Lung (tissue), 12 donors: ENCODE measurements around the gene TRABD2B. TPM values are rescaled to one million over a fixed set of nuclear protein-coding genes. Genes with fewer than 3 reads are reported as not detected.

Source experiments
- ATAC-seq: fragments of 200-7000 bp; cut with Tn5 transposase; one replicate; pipeline ENCODE4 v1.9.1; 2020; ENCODE audit warnings: moderate number of reproducible peaks; ENCODE audit not compliant: insufficient read depth, low FRiP score
- DNase-seq, 3 donors: peaks; one replicate each; pipeline ENCODE4 v3.0.0-alpha.2; 2013 to 2017
- H3K27ac ChIP-seq, 2 donors: one replicate each; pipeline ENCODE4 v1.5.1; 2013; ENCODE audit warnings: mild to moderate bottlenecking in 2 of 2, moderate library complexity in 2 of 2, control low read depth in 1 of 2, inconsistent platforms in 1 of 2, low read depth in 1 of 2, low read length in 1 of 2
- H3K27me3 ChIP-seq, 3 donors: one replicate each; pipeline ENCODE4 v1.5.1; 2013; ENCODE audit warnings: low read length in 2 of 3; ENCODE audit not compliant: control insufficient read depth in 3 of 3, insufficient read depth in 3 of 3
- H3K36me3 ChIP-seq, 4 donors: one replicate each; pipeline ENCODE4 v1.5.1; 2013; ENCODE audit warnings: low read length in 4 of 4, mild to moderate bottlenecking in 1 of 4, moderate library complexity in 1 of 4; ENCODE audit not compliant: control insufficient read depth in 4 of 4, insufficient read depth in 4 of 4
- H3K4me1 ChIP-seq, 5 donors: one replicate each; pipeline ENCODE4 v1.5.1; 2013; ENCODE audit warnings: low read length in 5 of 5, mild to moderate bottlenecking in 2 of 5, moderate library complexity in 1 of 5; ENCODE audit not compliant: control insufficient read depth in 5 of 5, insufficient read depth in 5 of 5
- H3K4me3 ChIP-seq: one replicate; pipeline ENCODE4 v1.5.1; 2013; ENCODE audit warnings: mild to moderate bottlenecking, control low read depth, moderate library complexity
- H3K9ac ChIP-seq, 2 donors: one replicate each; pipeline ENCODE4 v1.5.1; 2013; ENCODE audit warnings: low read length in 2 of 2, control low read depth in 1 of 2; ENCODE audit not compliant: insufficient read depth in 1 of 2
- H3K9me3 ChIP-seq, 4 donors: one replicate each; pipeline ENCODE4 v1.5.1; 2013; ENCODE audit warnings: low read length in 3 of 4, mild to moderate bottlenecking in 1 of 4, moderate library complexity in 1 of 4; ENCODE audit not compliant: control insufficient read depth in 4 of 4, insufficient read depth in 3 of 4
- CTCF ChIP-seq: IDR thresholded peaks from 2 replicates; pipeline ENCODE4 v1.5.1; 2012; ENCODE audit warnings: mild to moderate bottlenecking; ENCODE audit errors: control extremely low read depth, extremely low read depth
- WGBS, 2 donors: extraction: QIAGEN DNeasy Blood & Tissue Kit; methylation state at CpG; one replicate each; pipeline ENCODE4 v1.1.7; 2013; 5-methylcytosine and 5-hydroxymethylcytosine counted together
- polyA plus RNA-seq, 2 donors: library from polyadenylated mRNA; stranded (reverse); fragments of 200-250 nt; gene quantifications; one replicate each; pipeline ENCODE4 v1.2.1, GENCODE V29; 2013
- total RNA-seq, 2 donors: library from RNA; depleted of rRNA in 1 of 2; stranded (reverse); fragments of >200 nt in 1 of 2; gene quantifications; one replicate each; pipeline ENCODE4 v1.2.1, GENCODE V29; 2014 to 2021
- donor health status: control.
- donor health status: control.
- donor health status: Bipolar disorder and iron deficiency.
- donor health status: healthy.
- donor health status: DM: yes; HTN: yes; CAD: no.

TRABD2B gene
- total and polyA plus RNA-seq, 4 donors = 0.37 to 1.9 (median 0.64) TPM

GRCh38 chr1:47993881-47994625 is 3.1 kb downstream of the TRABD2B start:
- Histone ChIP-seq H3K4me1 (peaks cover 0 to 14% (median 4%) of the 10 kb centered on the region in 5 donors), H3K9ac (no peak overlapping the region), H3K9me3 (no peaks in the 10 kb centered on the region), H3K27me3 (peaks cover 0 to 20% (median 0%) of the 10 kb centered on the region in 3 donors), H3K27ac (no peak overlapping the region), H3K36me3 (peaks cover 0 to 2% (median 0%) of the 10 kb centered on the region in 4 donors), H3K4me3 (no peak overlapping the region)
- ATAC-seq (no peak), DNase-seq (no peak)
- TF ChIP-seq CTCF = no peak
- 89 to 92% methylated on average over 34 of the region's 34 CpGs for WGBS, 2 donors

- DNase-seq (no peak), ATAC-seq (no peak)
- Histone ChIP-seq H3K4me3 (no peak overlapping the region), H3K27ac (no peak overlapping the region), H3K4me1 (peaks cover 0 to 14% (median 4%) of the 10 kb centered on the region in 5 donors), H3K9ac (no peak overlapping the region), H3K9me3 (no peaks in the 10 kb centered on the region), H3K36me3 (peaks cover 0 to 2% (median 0%) of the 10 kb centered on the region in 4 donors), H3K27me3 (peaks cover 0 to 18% (median 0%) of the 10 kb centered on the region in 3 donors)
- 83 to 86% methylated on average over 7 of the region's 7 CpGs for WGBS, 2 donors
- TF ChIP-seq CTCF = no peak
These were observed 3.8 kb downstream of the TRABD2B start for GRCh38 chr1:47993416-47993740.

DNA sequence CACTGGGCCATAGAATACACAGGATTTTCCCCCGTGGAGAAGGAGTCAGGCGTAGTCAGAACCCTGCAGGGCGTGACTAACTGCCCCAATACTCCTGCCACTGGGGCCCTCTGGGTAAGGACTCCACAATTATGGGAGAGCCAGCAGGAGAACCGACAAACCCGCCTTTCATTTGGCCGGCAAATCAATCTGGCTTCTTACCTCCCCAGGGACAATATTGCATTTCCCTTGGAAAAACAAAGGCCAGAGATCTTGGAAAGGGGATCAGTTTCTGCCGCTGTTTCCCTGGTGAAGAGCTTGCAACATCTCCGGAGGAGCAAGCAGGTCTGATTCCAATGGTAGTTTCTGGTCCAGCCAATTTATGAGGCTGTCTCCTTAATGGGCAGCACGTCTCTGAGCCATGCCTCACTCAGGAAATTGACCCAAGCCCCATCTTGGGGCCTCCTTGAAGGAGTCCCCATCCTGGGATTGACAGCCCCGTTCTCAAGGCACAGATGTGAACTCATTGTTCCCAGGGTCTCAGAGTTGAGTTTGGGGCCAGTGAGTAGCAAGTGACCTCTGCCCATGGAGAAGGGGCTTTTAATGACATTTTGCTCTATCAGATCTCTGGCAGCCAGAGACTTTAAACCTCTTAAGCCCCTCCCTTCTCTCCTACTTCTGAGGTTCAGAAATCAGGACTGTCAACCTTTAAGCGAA is 4.3 kb downstream of the TRABD2B start:
- Histone ChIP-seq H3K4me1 (peaks cover 0 to 16% (median 2%) of the 10 kb centered on the region in 5 donors), H3K9ac (no peak overlapping the region), H3K4me3 (no peak overlapping the region), H3K9me3 (no peaks in the 10 kb centered on the region), H3K27ac (no peak overlapping the region), H3K27me3 (peaks cover 0 to 15% (median 0%) of the 10 kb centered on the region in 3 donors), H3K36me3 (peaks cover 0 to 2% (median 0%) of the 10 kb centered on the region in 4 donors)
- WGBS, 2 donors = 62 to 66% methylated on average over 11 of the region's 11 CpGs
- ATAC-seq (no peak), DNase-seq (no peak)
- no peak for TF ChIP-seq CTCF
